ENCODE data around the gene ANKS1B.
"Not testable (repeated sequence)": the region's sequence is repeated elsewhere in the genome, so short reads cannot be mapped to it uniquely, and the experiment has no call there.

The ANKS1B gene

DNA sequence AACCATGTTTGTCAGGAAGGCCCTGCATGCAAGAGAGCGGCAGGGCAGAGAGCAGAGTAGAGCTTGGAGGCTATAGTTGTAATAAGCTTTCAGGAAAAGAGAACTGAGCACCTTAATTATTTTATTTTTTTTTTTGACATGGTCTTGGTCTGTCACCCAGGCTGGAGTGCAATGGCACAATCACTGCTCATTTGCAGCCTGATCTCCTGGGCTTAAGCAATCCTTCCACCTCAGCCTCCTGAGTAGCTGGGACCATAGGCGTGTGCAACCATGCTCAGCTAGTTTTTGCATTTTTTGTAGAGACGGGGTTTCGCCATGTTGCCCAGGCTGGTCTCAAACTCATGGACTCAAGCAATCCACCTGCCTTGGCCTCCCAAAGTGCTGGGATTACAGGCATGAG is 950.5 kb downstream of the ANKS1B start:
- not testable (repeated sequence) for DNase-seq

DNA sequence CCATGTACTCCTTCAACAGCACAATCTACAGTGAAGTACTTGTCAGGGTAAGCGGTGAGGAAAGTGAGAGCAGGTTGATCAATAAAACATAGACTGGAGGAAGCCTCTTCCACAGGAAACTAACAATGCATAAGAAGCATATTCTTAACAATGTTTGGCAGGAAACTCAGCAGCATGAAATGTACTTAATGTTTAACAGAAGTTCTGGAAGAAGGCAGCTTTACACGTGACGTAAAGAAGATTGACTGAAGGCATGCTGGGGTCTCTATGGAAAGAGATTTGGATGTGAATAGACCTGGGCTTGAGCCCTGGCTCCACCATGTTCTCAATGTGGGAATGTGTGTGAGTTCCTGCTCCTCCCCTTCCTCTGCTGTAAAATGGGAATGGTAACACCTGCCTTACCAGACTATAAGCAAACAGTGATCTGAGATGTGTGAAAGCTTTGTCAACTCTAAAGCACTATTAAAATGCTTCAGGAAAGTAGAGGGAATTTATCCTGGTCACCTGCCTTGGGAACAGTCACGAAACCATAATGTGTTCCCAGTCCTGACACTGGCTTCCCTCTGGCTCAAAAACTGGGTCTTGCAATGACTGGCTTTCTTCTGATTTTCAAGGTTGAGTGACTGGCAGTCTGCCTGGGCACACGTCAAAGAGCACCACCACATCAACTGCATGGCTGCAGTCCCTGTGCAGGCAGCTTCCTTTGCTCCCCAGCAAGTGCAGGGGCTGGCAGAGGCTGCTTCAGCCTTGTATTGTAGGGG is 955.0 kb downstream of the ANKS1B start:
- DNase-seq, result no peak

DNA sequence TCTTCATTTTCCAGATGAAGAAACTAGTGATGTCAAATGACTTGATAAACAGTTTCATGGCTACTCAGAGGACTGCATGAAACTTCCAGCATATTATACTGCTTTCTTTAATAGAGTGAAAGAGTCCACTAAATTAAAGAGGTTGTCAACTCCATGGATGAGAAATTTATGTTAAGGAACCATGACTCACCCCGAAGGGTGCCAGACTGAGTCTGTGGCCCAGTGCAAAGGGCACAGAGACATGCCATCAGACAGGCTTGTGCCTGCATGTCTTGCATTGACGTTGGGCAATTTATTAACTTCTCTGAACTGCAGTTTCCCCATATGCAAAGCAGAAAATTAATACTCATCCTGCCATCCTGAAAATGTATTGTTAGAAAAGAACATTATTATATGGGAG is 957.3 kb downstream of the ANKS1B start:
- DNase-seq, result no peak

DNA sequence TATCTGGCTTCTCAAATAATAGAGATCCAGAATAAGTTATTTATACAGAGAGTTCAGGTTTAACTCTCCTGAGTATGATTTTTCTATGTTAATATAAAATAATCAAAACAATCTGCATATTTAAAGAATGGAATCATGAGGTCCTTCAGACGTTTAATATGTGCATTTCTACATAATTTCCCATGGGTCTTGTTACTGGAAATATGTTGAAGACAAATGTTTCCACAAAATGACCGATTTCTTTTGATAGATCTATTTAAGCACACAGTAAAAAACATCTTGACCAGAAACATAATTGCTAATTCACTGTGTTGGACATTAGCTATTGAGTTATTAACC is 957.7 kb downstream of the ANKS1B start:
- no peak for DNase-seq

DNA sequence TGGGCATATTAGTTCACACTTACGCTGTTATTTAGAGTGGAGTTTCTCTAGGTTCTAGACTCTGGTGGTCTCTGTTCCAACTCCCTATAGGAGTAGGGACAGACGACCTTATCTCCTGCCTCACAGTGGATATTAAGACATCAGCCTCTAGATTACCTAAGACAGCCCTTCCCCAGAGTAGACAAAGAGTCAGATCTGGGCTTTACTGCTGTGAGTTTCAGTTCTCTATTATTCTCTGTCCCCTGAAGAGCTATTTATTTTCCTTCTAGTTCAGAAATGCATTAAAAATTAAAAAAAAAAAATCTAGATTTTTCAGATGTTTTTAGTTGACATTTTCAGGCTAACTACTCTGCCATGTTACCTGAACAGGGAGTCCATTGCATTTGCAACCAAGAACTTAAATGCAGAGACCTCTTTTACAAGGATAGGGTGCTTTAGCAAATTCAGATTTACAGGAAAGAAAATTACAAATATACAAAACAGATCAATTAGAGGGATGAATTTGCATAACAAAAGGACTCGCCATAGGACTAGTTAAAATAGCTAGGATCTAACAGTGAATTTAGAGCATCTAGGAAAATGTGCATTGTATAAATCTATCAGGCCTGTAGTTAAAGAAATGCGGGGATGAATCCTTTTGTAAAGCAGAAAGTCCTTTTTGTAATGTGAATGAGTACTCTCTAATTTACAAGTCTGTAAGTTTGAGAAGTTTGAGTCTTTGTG is 958.2 kb downstream of the ANKS1B start:
- no peak for DNase-seq

DNA sequence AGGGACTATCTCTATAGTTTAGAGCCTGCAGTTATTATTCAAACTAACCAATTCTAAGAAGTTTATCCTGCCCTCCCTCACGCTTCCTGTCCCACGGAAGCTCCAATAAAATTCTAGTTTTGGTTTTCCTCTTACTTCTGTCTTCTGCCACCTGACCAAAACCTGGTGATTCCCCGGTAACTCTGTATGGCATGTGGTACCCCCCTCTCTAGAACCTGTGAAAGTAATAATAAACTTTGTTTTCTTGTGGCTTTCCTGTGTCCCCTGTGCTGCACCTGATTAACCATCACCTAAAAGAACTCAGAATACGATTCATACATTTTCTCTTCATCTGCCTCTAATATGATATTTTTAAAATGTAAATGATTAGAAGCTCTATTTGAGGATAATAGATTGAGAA is 959.9 kb downstream of the ANKS1B start:
- DNase-seq, result no peak

DNA sequence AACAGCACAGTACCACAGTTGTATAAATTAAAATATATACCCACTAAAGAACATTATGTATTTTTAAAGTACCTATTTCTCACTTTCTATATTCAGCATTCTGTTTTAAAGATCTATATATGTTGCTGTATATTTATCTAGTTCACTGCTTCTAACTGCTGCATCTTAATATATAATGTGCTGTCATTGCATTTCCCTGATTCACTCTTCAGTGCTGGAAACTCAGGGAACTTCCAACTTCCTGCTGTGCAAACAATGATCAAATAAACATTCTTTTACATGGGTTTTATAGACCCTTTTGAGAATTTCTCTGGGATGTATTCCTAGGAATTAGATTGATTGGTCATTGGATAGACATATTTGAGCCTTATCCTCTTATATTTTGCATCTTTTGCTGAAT is 960.5 kb downstream of the ANKS1B start:
- DNase-seq, result no peak

DNA sequence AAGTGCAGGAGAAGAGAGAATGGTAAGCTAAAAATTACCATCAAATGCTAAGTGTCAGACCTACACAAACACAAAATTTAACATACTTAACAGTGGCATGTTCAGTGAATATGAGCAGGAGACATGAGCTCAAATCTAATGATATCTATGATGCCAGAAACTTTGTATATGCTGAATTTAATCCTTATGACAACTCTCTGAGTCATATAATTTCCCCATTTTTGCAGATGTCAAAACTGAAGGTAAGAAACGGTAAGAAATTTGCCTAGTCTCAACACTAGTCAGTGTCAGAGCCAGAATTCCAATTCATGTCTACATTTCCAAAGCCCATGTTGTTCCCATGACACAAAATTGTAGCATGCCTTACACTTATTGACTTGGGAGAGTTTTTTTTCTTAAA is 963.9 kb downstream of the ANKS1B start:
- DNase-seq, result no peak

DNA sequence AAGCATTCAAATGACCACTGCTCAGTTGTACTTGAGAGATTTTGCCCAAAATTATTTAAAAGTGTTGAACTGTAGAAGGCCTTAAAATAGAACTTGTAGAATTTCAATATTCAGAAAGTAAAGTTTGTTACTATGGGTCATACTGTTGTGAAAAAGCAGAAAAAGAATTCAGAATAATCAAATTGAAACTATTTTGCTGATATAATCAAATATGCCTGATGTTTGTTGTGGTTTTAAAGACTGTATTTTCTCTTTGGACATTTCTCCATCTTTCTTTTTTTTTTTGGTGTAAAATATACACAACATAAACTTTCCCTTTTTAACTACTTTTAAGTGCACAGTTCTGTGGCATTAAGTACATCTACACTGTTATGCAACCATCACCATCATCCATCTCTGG is 964.9 kb downstream of the ANKS1B start:
- no peak for DNase-seq

DNA sequence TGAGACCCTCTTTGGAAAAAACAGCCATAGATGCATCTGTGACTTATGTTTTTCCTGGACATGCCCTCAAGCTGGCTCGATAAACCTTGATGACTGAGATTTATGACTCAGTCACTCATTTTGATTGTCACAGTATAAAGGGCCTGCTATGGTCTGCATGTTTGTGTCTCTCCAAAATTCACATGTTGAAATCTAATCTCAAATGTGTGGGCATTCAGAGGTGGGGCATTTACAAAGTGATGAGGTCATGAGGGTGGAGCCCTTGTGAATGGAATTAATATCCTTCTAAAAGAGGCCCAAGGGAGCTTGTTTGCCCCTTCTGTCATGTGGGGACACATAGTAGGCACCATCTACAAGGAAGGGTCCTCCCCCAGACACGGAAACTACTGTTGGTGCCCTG is 966.8 kb downstream of the ANKS1B start:
- DNase-seq, result no peak

DNA sequence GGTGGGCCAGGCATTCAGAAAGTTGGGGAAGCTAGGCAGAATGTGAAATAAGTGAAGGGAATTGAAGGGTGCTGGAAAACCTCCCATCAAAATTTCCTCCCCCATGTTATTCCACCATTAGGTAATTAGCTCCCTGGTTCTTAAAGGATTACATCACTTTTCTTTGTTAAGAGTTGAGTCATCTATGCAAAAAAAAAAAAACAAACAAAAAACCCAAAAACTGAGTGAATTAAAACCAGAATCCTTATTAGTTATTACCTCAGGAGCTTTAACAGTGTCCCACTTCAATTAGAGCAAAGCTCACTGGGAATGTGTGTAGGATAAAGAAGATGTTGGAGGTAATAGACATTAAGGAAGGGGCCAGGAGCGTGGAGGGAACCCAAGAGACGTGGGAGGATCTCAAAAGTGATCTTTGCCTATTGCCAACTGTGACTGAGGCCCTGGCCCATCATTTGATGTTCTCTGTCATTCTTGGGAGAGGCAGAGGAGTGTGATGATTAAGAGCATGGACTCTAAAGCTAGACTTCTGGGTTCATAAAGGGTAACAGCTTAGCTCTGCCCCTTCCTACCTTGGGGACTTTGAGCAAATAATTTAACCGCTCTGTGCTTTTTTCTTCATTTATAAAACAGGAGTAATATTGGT is 975.0 kb downstream of the ANKS1B start:
- no peak for DNase-seq

DNA sequence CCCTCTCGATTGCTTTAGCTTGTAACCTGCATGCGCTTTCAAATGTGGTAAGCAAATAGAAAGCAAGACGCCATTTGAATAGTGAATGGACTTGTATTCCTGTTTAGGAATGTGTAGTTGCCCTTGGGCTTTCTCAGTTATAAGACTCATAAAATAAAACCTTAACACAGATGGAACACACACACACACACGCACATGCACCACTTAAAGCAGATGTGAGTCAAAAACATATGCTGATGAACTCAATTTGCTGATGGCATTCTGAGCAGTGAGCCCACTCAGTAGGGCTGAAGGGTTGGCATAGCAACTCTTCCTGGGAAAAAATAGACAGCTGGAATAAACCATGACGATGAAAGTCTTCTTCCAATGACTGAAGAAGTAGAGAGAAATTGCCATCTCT is 979.1 kb downstream of the ANKS1B start:
- DNase-seq, result no peak

DNA sequence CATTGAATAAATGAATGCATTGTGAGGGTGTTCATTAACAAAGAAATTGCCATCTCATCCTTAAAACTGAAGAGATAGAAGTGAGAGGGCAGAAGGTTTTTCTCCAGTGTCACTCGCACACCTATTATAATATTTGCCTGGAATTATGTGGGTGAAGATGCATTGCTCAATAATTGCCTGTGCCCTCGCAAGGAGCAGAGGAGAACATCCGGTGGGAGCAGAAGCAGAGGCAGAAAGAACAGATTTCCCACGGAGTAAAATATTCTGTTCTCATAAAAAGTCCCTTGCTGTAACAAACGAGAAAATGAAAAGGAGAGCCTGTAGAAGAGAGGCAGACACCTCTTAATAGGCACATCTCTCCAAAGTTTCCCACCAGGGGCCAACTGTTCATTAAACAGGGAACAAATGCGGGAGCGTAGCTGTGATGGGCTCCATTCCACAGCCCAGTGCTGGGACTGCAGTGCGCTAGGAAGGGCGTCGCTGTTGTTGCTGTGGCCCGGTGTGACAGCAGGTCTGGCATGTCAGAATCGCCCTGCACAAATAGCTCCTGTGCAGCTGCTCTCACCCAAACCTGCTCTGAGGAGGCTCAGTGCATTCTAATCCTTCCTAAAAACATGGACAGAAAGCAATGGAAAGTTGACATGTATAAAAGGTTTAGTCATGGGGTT is 979.8 kb downstream of the ANKS1B start:
- DNase-seq, result no peak

DNA sequence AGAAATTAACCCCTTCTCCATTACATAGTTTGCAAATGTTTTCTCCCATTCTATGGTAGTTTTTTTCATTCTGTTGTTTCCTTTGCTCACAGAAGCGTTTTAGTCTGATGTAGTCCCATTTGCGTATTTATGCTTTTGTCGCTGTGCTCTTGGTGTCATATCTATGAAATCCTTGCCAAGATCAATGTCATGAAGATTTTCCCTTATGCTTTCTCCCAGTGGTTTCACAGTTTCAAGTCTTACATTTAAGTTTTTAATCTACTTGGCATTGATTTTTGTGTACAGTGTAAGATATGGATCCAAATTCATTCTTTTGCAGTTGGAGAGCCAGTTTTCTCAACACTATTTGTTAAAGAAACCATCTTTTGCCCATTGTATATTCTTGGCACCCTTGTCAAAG is 982.0 kb downstream of the ANKS1B start:
- DNase-seq, result no peak

DNA sequence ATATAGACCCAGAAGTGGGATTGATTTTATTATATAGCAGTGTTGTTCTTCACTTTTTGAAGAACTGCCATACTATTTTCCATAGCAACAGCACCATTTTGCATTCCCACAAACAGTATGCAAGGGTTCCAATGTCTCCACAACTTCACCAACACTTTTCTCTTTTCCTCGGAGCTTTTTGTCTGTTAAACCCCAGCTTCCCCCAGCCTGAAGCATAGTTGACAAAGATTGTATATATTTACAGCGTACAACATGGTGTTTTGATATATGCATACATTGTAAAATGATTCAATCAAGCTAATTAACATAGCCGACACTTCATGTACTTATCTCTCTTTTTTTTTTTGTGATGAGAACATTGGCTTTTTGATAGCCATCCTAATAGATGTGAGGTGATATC is 982.6 kb downstream of the ANKS1B start:
- DNase-seq, result no peak

DNA sequence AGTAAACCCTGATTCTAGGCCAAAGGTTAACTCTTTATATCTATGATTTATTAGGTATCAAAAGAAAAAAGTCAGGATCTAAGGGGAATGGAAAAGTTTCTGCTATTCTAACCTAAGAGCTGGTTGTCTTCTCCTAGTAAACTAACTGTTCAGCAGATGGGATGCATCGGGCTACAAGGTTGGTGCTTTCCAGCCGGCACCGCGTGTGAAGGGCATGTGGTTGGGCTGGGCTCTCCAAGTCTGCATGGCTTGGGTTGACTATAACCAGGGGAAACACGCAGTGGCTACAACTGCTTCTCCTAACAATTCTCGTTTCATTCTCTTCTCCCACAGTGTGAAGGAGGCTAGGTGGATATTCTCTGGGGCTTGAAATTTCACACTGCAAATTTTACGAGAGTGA is 985.2 kb downstream of the ANKS1B start:
- DNase-seq, result no peak

DNA sequence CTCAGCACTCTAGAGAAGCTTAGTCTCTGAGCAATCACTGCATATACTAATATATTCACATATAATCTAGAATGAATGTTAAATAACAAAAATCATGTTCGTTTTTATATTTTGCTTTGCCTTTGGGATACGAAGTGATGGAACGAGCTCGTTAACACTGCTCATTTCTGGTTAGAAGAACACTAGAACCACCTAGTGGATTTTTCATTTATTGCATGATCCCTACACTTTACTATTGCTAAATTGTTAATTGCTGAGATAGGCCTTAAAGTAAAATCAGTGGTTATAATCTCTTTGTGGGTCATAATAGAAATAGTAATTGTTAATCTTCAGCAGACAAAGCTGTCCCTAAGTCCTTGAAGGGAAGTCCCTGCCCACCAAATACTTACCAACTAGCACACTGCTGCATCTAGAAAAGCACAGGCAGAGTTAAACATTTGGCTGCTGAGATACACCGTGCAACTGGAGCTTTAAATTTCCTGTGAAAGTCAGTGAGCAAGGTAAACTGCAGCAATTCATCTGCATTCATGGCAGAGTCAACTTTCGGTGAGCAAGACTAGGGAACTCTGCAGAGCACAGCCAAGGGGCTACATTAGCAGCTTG is 985.9 kb downstream of the ANKS1B start:
- DNase-seq, result no peak

DNA sequence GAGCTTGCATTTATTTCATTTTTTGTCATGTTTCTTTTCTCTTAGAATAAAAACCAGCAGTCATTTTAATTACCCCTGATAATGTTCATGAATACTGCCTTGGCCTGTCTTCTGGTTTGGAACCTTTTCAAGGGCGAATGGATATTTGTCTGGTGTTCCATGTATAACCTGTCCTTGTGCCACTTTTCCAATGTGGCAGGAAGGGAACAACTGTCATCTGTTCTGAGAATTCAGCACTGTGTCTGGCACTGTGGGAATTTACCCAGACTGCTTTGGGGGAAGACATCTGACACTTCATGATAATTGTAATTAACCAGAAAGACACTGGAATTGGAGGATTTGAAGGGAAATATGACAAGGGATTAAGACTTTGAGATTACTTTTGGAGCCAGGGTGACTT is 986.8 kb downstream of the ANKS1B start:
- no peak for DNase-seq

DNA sequence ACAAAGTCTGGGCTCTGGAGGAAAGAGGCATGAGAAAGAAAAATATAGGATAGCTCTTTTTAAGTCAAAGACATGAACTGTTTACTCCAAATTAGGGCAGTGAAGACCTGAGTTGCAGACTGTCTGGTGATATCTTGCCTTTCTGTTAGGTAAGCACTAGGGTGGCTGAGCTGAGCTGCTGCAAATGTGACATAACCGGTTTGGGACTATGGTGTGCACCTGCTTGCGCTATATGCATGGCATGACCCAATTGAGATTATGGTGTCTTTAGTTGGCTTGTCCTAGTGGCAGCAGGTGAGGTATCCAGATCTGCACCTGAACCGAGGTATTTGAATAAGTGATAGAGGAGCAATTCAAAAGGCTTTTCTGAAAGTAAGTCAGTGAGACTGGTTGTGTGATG is 994.1 kb downstream of the ANKS1B start:
- no peak for DNase-seq

DNA sequence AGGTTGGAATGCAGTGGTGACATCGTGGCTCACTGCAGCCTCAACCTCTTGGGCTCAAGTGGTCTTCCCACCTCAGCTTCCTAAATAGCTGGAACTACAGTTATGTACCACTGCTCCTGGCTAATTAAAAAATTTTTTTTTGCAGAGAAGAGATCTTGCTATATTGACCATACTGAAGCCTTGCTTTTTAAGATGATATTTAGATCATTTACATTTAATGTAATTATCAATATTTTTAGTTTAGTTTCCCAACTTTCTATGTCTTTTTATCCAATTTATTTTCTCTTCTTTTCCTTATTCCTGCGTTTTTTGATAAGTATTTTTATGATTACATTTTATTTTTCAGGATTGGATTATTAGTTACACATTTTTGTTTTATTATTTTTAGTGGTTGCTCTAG is 999.6 kb downstream of the ANKS1B start:
- DNase-seq, result no peak

DNA sequence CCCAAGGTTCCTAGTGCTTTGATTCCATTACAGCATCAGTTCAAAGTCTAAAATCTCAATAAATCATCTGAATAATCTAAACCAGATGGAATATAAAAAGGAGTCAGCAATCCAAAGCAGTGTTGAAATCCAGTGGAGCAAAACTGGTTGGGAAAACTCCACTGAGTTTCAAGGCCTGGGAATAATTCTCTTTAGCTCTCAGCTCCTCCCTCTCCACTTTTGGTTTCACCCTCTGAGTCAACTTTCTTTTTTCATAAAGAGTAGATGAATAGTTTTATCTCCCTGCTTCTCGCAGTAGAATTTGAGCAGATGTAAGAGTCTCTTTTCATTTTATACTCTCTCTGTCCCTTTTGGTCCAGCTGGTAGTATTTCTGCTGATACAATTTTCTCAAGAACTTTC is 1001.1 kb downstream of the ANKS1B start:
- no peak for DNase-seq

DNA sequence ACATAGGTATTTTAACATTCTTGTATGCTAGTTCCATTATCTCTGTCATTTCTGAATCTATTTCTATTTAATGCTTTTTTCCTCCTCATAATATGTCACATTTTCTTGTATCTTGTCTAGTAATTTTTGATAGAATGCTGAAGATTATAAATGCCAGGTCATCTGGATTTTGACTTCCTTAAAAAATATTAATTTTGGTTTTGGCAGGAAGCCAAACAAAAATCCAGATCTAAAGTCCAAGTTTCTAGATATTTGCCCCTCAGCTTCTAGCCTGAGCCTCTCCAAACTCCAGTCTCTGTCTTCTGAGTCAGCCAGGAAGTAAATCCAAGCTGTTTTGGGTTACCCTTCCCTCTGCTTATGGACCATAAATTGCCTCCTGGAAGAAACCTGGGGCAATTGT is 1004.2 kb downstream of the ANKS1B start:
- no peak for DNase-seq

DNA sequence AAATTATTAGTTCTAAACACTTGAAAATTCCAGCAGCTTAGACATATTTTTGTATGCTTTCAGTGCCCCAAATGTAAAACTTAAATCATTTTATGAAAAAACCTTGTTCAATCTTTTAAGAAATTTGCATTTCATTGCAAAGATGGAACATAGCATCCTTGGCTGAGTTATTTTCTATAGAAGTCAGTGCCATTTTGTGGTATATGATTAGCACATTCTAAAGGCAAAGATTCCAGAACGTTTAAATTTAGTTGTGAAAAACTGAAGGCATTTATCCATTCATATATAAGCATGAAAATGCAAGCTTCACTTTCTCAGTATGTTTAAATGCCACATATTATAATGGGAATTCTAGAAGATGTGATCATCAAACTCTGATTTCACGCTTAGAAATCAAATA is 1007.5 kb downstream of the ANKS1B start:
- no peak for DNase-seq

All from right hindlimb (tissue), 1 donor.